ENCODE results near the gene NDE1. TPM values are rescaled to one million over a fixed set of nuclear protein-coding genes. Genes with fewer than 3 reads are reported as not detected.

Gene NDE1
- total and polyA plus RNA-seq, 2 of the 4 experiments (the other 2 are of a cell fraction), result 22.7 to 29.2 TPM

- DNase-seq (no peak), ATAC-seq (ENCODE audit: low read depth) (no peak)
- Histone ChIP-seq H2BK15ac (ENCODE audit: low read depth, low read length) (no peak overlapping the region), H2BK5ac (ENCODE audit: low read depth, low read length, poor library complexity, severe bottlenecking) (no peak overlapping the region), H3K4me1 (ENCODE audit: control insufficient read depth, insufficient read depth, low read length) (peaks cover 2% of the 10 kb centered on the region; the same call in 1 of the 2 replicates), H3K36me3 (ENCODE audit: control insufficient read depth, insufficient read depth, low read length) (no peaks in the 10 kb centered on the region), H4K8ac (ENCODE audit: low read depth in 2 of 2, low read length in 2 of 2) (no peak overlapping the region), H2AFZ (replicated peaks; ENCODE audit: low read length, poor library complexity) (no peak overlapping the region), H4K20me1 (ENCODE audit: insufficient read depth, low read length) (no peaks in the 10 kb centered on the region), H3K27me3 (ENCODE audit: control insufficient read depth, insufficient read depth, low read length) (peaks cover 4% of the 10 kb centered on the region; the same call in 1 of the 2 replicates), H3K27ac (ENCODE audit: insufficient read depth, low read length) (no peak overlapping the region), H3K9me3 (ENCODE audit: control insufficient read depth, insufficient read depth, low read length) (no peaks in the 10 kb centered on the region), H3K4me3 (ENCODE audit: insufficient read depth, low read depth, low read length) (no peak overlapping the region), H3K56ac (ENCODE audit: extremely low read depth, insufficient read depth, low read length) (no peak overlapping the region), H3K23ac (ENCODE audit: low read depth, low read length) (no peak overlapping the region), H3K79me1 (ENCODE audit: low read depth in 1 of 2, low read length in 2 of 2) (no peaks in the 10 kb centered on the region), H3K18ac (ENCODE audit: low read depth, low read length) (no peak overlapping the region), H3K14ac (replicated peaks; ENCODE audit: low read depth, low read length) (no peak overlapping the region), H2AK9ac (replicated peaks; ENCODE audit: low read depth, low read length, poor library complexity) (no peak overlapping the region), H2AK5ac (ENCODE audit: low read depth, low read length) (no peak overlapping the region), H2BK120ac (ENCODE audit: low read depth, low read length) (no peak overlapping the region), H3K9me1 (ENCODE audit: insufficient read depth, low read length) (0 out of 2 replicates have a peak, but pooled peaks cover 5% of the 10 kb centered on the region), H4K91ac (ENCODE audit: insufficient read depth, low read depth, low read length) (no peak overlapping the region), H3K9ac (ENCODE audit: low read depth, low read length) (no peak overlapping the region), H4K5ac (ENCODE audit: low read depth, low read length) (no peak overlapping the region), H3K4me2 (ENCODE audit: low read depth, low read length) (no peak overlapping the region), H3K4ac (ENCODE audit: low read depth, low read length) (no peak overlapping the region), H2BK20ac (ENCODE audit: low read depth, low read length) (no peak overlapping the region)
- dilution Hi-C loops (cut with HindIII; ENCODE audit: low sequenced_read_pairs, unreplicated experiment) (no loop called here), in situ Hi-C loops (cut with MboI; ENCODE audit: low sequenced_read_pairs) (no loop called here), intact Hi-C loops (cut with micrococcal nuclease) (loop anchor here (5.0 to 10.0 kb wide), 2 partner anchors 171 to 418 kb away; partner anchors contain the start of gene ABCC1)
- no peak for TF ChIP-seq MAFK (IDR thresholded peaks at IDR 0.05; ENCODE audit: low read depth, low read length)
- no peak for TF ChIP-seq NFE2L2 (IDR thresholded peaks at IDR 0.05; ENCODE audit: low read depth, low read length)
- BruUV-seq (replicated peaks), result no TSS peak
- ChIA-PET POLR2A (ENCODE audit: unreplicated experiment) (no interaction called here), CTCF (interaction anchor here (0.6 kb wide), 1 partner anchor 354 kb away, joined by 3 read pairs; no protein-coding TSS in a partner anchor)
- WGBS, 2 experiments (ENCODE audit: extremely low coverage in 2 of 2, insufficient read length in 1 of 2), result 36% methylated on average over 2 of the region's 6 CpGs; no CpG with 5 or more reads in 1 of the 2 experiments
Observed at GRCh38 chr16:15773968-15774367, 123.9 kb downstream of the NDE1 start.

All from IMR-90 (cell line).